Fibroblast of lung (primary cell): Measurements from ENCODE around the gene WWOX. TPM values are rescaled to one million over a fixed set of nuclear protein-coding genes. Genes with fewer than 3 reads are reported as not detected.
A peak's percentile ranks its signal among the peaks of the same experiment; 100 is the strongest.

Experiments used
- DNase-seq, 2 donors: peaks; one replicate each; pipeline versions ENCODE4 v3.0.0 to v3.0.0-alpha.2; 2010; ENCODE audit warnings: low read depth in 2 of 2
- H2AFZ ChIP-seq: 2 replicates; pipeline ENCODE4 v1.5.1; 2012; ENCODE audit warnings: low read length, control low read depth, inconsistent platforms
- H3K27ac ChIP-seq: 2 replicates; pipeline ENCODE4 v1.5.1; 2011; ENCODE audit warnings: low read length, control low read depth; ENCODE audit not compliant: insufficient read depth
- H3K27me3 ChIP-seq: 2 replicates; pipeline ENCODE4 v1.5.1; 2011; ENCODE audit warnings: mild to moderate bottlenecking, low read length; ENCODE audit not compliant: control insufficient read depth, insufficient read depth
- H3K36me3 ChIP-seq: 2 replicates; pipeline ENCODE4 v1.5.1; 2011; ENCODE audit warnings: low read length; ENCODE audit not compliant: control insufficient read depth, insufficient read depth
- H3K4me1 ChIP-seq: 2 replicates; pipeline ENCODE4 v1.5.1; 2011; ENCODE audit warnings: low read length; ENCODE audit not compliant: control insufficient read depth, insufficient read depth; ENCODE audit errors: extremely low read depth
- H3K4me2 ChIP-seq: 2 replicates; pipeline ENCODE4 v1.5.1; 2011; ENCODE audit warnings: low read length, control low read depth; ENCODE audit not compliant: insufficient read depth; ENCODE audit errors: extremely low read depth
- H3K4me3 ChIP-seq, 4 experiments: fragments of 200-600 bp in 1 of 4; sonication (generic) in 1 of 4; replicated peaks in 1 of 4; 2 replicates each; pipeline ENCODE4 v1.5.1; 2011 to 2016; ENCODE audit warnings: low read length in 4 of 4, low read depth in 3 of 4, mild to moderate bottlenecking in 3 of 4, control low read depth in 2 of 4, inconsistent platforms in 1 of 4, mixed read lengths in 1 of 4; ENCODE audit not compliant: insufficient read depth in 1 of 4; ENCODE audit errors: control extremely low read depth in 1 of 4
- H3K79me2 ChIP-seq: 2 replicates; pipeline ENCODE4 v1.5.1; 2012; ENCODE audit warnings: mild to moderate bottlenecking, low read length, inconsistent platforms; ENCODE audit not compliant: control insufficient read depth, insufficient read depth
- H3K9ac ChIP-seq: 2 replicates; pipeline ENCODE4 v1.5.1; 2011; ENCODE audit warnings: mild to moderate bottlenecking, low read length, control low read depth; ENCODE audit not compliant: insufficient read depth
- H3K9me3 ChIP-seq: 2 replicates; pipeline ENCODE4 v1.5.1; 2012; ENCODE audit warnings: low read depth, low read length; ENCODE audit not compliant: control insufficient read depth, insufficient read depth
- H4K20me1 ChIP-seq: 2 replicates; pipeline ENCODE4 v1.5.1; 2011; ENCODE audit warnings: low read length; ENCODE audit not compliant: control insufficient read depth, insufficient read depth; ENCODE audit errors: extremely low read depth
- CTCF ChIP-seq, 2 donors: IDR thresholded peaks in 1 of 2; conservative IDR thresholded peaks in 1 of 2; 1 replicate in 1 of 2; 2 replicates in 1 of 2; pipeline ENCODE4 v1.5.1; 2011 to 2012; ENCODE audit warnings: low read length in 2 of 2, control low read depth in 1 of 2, inconsistent platforms in 1 of 2, low read depth in 1 of 2, mild to moderate bottlenecking in 1 of 2
- EZH2 ChIP-seq: IDR thresholded peaks from 2 replicates; pipeline ENCODE4 v1.5.1; 2012; ENCODE audit warnings: low read length, control low read depth, mild to moderate bottlenecking; ENCODE audit errors: missing control alignments
- polyA plus RNA-seq, 2 donors: library from polyadenylated mRNA; depleted of rRNA in 1 of 2; stranded (reverse) in 1 of 2; unstranded in 1 of 2; fragments of >200 nt; gene quantifications; 2 replicates each; pipeline ENCODE4 v1.2.1, GENCODE V29; 2011 to 2012; ENCODE audit warnings: missing spikeins in 1 of 2
- total RNA-seq: library from RNA; depleted of rRNA; stranded (reverse); fragments of >200 nt; gene quantifications from 2 replicates; pipeline ENCODE4 v1.2.1, GENCODE V29; 2014

Gene WWOX
- total and polyA plus RNA-seq, 2 donors (not counting 1 experiment from before 2014, with no cell fraction given), result 5.6 to 16.3 TPM

- Histone ChIP-seq H3K9ac (no peak overlapping the region), H3K4me1 (no peaks in the 10 kb centered on the region), H4K20me1 (no peaks in the 10 kb centered on the region), H3K9me3 (no peaks in the 10 kb centered on the region), H3K27me3 (no peaks in the 10 kb centered on the region), H3K4me3 (no peak overlapping the region), H3K4me2 (no peak overlapping the region), H3K27ac (no peak overlapping the region), H2AFZ (no peak overlapping the region), H3K36me3 (no peaks in the 10 kb centered on the region), H3K79me2 (no peaks in the 10 kb centered on the region)
- no peak for DNase-seq
- TF ChIP-seq EZH2 (no peak), CTCF (conservative IDR thresholded peaks at IDR 0.05 in 1 of 2, IDR thresholded peaks at IDR 0.05 in 1 of 2; ENCODE audit: low read depth in 1 of 2, low read length in 2 of 2) (no peak)
These were observed 416.0 kb downstream of the WWOX start for GRCh38 chr16:78515421-78515820.

- no peak overlapping the region for H3K9ac ChIP-seq
- TF ChIP-seq CTCF (conservative IDR thresholded peaks at IDR 0.05 in 1 of 2, IDR thresholded peaks at IDR 0.05 in 1 of 2; ENCODE audit: low read depth in 1 of 2, low read length in 2 of 2) (no peak), EZH2 (no peak)
- no peaks in the 10 kb centered on the region for H3K9me3 ChIP-seq
These were observed 416.7 kb downstream of the WWOX start for GRCh38 chr16:78516006-78516736.

DNA sequence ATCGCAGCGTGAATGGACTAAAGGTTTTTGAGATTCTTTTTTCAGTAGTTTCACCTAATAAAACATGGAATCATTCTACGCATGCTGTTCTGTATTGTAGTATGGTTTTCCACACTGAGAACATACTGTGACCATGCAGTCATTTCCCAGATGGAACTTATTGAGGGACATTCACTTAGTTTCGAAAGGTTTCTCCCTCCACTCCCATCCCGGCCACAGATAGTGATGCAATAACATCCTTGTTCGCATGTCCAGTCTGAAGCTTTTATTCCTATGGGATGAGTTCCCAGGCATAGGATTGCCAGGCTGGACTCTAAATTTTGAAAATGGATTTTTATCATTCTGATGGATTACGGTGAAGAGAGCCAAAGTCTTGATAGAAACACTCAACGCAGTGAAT lies 420.4 kb downstream of the WWOX start:
- Histone ChIP-seq H3K27me3 (no peaks in the 10 kb centered on the region), H3K4me1 (no peaks in the 10 kb centered on the region), H3K9ac (no peak overlapping the region), H3K9me3 (no peaks in the 10 kb centered on the region), H3K4me3 (no peak overlapping the region), H3K79me2 (no peaks in the 10 kb centered on the region), H2AFZ (no peak overlapping the region), H3K27ac (no peak overlapping the region), H4K20me1 (no peaks in the 10 kb centered on the region), H3K36me3 (no peaks in the 10 kb centered on the region), H3K4me2 (no peak overlapping the region)
- DNase-seq, result peak in 1 of 2 donors; percentile 56
- no peak for TF ChIP-seq CTCF (conservative IDR thresholded peaks at IDR 0.05 in 1 of 2, IDR thresholded peaks at IDR 0.05 in 1 of 2; ENCODE audit: low read depth in 1 of 2, low read length in 2 of 2)
- TF ChIP-seq EZH2, result no peak

More at GRCh38 chr16:78516006-78516736, 416.7 kb downstream of the WWOX start:
- Histone ChIP-seq H3K27me3 (no peaks in the 10 kb centered on the region), H4K20me1 (no peaks in the 10 kb centered on the region), H3K36me3 (no peaks in the 10 kb centered on the region), H3K4me3 (no peak overlapping the region), H3K27ac (no peak overlapping the region), H3K4me2 (no peak overlapping the region), H3K79me2 (no peaks in the 10 kb centered on the region), H2AFZ (no peak overlapping the region), H3K4me1 (no peaks in the 10 kb centered on the region)
- no peak for DNase-seq
